ENCODE measurements around the gene ZFP36L2.

GRCh38 chr2:43238813-43239212 lies 12.4 kb upstream of the ZFP36L2 start:
- no peak for TF ChIP-seq CTCF (IDR thresholded peaks at IDR 0.05)
- no peak for TF ChIP-seq POLR2A (IDR thresholded peaks at IDR 0.05)

Measured in right lobe of liver (tissue), 4 donors.